HG03045 (cell line): Measurements from ENCODE around the gene SMCO1.
"Not testable (repeated sequence)": the region's sequence is repeated elsewhere in the genome, so short reads cannot be mapped to it uniquely, and the experiment has no call there.

ENCODE experiments used
- ATAC-seq: cut with Tn5 transposase; IDR thresholded peaks from one replicate; pipeline ENCODE4 v1.9.1; 2021; ENCODE audit warnings: mild to moderate bottlenecking, moderate library complexity; ENCODE audit not compliant: unreplicated experiment

SMCO1 gene, protein sequence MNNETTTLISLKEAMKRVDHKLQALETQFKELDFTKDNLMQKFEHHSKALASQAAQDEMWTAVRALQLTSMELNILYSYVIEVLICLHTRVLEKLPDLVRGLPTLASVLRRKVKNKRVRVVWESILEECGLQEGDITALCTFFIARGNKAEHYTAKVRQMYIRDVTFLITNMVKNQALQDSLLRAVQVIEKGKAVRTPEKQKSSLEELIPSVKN

DNA sequence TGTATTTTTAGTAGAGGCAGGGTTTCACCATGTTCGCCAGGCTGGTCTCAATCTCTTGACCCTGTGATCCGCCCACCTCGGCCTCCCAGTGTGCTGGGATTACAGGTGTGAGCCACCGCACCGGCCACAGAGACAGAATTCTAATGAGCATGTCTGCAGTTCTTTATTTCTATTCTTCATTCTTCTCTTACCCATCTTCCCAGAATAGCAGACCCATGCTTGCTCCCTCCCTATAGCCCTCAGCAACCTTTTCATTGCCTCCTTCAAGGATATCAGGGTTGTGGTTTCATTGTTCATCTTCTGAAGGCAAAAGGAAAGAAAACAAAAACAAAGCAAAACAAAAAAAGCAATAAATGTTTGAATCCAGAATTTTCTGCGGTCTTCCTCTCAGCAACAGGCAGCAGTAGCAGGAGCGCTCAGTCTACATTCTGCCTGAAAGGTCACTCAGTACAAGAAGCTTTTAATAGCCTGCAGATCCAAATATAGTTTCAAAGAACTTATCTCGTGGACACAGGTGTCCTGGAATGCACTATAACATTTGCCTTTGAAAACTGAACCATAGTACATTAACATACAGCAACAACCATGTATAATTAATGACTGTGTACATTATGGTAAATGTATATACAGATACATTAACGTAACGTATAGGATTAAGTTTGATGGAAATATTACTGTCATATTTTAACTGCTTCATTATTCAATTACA is at the start of gene SMCO1:
SMCO1 (minus strand) TSS at position 434 of the 709 bp plus-strand sequence; CDS start at position 297, 137 bp downstream.
- ATAC-seq, result no peak

DNA sequence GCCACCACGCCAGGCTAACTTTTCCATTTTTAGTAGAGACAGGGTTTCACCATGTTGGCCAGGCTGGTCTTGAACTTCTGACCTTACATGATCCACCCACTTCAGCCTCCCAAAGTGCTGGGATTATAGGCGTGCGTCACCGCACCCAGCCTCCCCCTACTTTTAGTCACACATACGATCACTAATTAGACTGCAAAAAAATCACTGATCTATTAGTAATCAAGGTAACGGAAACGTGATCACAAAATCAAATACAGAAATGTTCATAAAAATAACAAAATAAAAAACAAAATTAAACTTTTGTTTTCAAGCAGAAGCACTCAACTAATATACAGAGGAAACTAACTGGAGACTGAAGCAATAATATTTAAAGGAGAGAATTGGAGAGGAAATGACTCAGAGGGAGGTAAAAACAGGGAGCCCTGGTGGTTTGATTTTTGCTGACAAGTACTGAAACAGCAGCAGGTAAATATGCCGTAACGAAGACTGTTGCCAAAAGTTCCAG is 48.6 kb upstream of the SMCO1 start:
- ATAC-seq, result no peak

DNA sequence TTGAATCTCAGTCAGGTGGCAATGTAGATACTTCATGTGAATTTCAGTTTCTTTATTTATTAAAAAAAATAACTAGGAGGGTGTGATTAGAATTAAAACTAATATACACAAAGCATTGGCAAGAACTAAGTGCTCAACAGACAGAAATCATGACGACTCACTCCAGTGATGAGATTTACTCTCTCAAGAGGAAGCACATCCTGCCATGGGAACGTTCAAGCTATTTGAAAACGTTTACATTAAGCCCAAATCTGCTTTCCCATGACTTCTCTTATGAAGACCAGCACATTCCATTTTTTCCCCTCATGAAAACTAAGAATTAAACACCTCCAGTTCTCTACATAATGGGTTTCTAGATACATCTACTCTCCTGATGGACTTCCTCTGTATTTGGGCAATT is 44.7 kb upstream of the SMCO1 start:
- ATAC-seq, result no peak

DNA sequence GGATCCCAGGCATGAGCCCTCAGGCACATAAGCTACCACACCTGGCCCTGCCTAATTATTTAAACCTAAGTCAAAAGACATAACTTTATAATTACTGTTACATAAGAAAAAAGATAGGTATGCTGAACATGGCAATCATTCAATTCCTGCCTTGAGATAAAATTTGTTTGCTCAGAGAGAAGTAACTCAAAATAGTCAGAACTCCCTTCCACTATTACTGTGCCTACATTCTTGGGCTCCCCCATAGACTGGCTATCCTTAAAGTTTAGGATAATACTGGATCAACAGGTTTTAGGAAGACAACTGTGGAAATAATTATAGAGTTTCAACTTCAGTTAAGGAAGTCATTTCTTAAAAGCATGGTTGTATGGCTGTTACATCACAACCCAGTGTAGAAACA is 43.3 kb upstream of the SMCO1 start:
- ATAC-seq, result no peak

DNA sequence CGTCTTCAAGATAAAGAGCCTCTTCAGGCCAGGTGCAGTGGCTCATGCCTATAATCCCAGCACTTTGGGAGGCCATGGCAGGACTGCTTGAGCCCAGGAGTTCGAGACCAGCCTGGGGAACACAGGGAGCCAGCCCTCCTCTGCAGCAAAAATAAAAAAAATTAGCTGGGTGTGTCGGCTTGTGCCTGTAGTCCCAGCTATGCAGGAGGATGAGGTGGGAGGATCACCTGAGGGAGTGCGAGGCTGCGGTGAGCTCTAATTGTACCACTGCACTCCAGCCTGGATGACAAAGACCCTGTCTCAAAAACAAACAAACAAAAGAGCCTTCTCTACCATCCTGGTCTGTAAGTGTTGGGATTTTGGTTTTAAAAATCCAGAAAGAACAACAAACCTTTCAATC is 42.1 kb upstream of the SMCO1 start:
- no peak for ATAC-seq

DNA sequence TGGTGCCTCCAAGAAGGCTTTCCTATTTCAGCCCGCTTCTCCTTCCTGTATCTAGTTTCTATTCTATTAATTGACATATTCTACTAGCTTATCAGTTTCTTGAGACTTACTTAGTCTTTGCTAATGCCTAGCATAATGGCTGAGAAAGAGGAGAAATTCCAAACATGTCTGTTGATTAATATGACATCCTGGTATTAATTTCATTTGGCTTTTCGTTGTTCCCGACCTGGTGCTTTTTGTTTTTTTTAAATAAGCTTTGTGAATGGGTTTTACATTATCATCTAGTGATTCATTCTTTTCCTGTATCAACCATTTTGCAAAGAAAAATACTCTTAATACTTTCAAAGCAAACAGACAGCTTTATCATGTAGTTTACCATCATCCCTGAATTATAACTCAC is 40.1 kb upstream of the SMCO1 start:
- ATAC-seq, result no peak

DNA sequence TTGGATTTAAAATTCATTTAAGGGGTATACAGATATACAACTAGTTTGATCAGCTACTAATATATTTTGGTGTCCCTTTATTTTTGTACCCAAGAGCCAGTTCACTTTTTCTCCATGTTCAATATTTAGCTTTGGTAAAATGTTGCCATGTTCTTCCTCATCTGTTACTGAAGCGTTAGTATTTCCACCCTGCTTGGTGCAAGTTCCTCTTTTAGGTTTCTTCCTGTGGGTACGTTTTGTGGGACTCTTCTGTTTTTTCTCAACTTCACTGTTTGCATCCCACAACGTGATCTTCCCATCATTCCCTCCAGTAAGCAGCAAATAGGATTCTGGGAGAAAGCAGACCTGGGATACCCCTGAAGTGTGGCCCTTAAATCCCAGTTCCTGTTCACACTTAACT is 39.1 kb upstream of the SMCO1 start:
- no peak for ATAC-seq

DNA sequence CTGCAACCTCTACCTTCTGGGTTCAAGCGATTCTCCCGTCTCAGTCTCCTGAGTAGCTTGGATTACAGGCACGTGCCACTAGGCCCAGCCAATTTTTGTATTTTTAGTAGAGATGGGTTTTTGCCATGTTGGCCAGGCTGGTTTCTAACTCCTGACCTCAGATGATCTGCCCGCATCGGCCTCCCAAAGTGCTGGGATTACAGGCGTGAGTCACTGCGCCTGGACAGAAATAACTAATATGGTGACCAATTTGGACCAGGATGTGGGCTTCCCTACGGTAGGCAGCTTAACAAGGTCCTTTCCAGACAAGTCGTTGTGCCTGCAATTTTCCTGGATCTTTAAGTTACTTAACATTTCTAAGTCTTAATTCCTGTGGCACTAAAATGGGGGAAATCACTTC is 38.4 kb upstream of the SMCO1 start:
- no peak for ATAC-seq

DNA sequence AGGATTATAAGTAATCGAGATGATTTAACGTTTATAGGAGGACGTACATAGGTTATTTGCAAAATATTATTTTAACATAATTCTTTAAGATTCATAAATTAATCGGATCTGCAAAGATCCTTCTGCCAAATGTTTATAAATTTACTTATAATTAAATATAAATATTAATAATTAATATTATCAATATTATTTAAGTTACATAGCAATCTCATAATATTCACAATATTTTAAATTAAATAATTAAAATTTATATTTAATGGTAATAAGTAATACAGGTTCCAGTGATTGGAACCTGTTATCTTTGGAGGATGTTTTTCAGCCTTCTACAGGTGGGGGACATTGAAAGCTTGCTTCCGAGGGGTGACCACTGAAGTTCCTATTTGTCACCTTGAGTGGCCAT is 37.1 kb upstream of the SMCO1 start:
- ATAC-seq, result no peak

DNA sequence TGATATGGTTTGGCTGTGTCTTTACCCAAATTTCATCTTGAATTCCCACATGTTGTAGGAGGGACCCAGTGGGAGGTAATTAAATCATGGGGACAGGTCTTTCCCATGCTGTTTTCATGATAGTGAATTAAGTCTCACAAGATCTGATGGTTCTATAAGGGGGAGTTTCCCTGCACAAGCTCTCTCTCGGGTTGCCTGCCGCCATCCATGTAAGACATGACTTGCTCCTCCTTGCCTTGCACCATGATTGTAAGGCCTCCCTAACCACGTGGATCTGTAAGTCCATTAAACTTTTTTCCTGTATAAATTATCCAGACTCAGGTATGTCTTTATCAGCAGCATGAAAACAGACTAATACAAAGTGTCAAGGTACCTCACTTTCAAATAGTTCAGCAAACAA is 35.0 kb upstream of the SMCO1 start:
- ATAC-seq, result not testable (repeated sequence)

DNA sequence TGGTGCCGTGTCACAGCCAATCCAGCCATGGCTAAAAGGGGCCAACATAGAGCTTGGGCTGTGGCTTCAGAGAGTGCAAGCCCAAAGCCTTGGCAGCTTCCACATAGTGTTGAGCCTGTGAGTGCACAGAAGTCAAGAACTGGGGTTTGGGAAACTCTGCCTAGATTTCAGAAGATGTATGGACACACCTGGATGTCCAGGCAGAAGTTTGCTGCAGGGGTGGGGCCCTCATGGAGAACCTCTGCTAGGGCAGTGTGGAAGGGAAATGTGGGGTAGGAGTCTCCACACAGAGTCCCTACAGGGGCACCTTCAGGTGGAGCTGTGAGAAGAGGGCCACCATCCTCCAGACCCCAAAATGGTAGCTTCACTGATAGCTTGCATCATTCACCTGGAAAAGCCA is 34.2 kb upstream of the SMCO1 start:
- not testable (repeated sequence) for ATAC-seq

DNA sequence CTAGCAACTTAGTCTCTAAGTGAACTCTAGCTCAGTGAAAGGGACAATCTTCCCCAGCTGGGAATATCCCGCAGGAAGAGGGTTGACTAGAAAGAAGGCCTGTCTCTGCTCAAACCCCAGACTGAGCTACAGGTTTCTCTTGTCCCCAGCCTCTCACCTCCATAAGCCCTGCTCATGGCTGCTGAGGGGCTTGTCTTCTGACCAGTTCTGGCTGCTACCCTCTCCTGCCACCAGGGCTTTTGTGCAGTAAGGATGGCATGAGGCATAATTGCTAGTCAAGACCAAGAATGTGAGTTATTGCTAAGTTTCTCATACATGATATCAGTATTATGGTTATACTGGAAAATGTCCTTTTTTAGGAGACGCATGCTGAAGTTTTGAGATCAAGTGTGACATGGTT is 31.9 kb upstream of the SMCO1 start:
- no peak for ATAC-seq

DNA sequence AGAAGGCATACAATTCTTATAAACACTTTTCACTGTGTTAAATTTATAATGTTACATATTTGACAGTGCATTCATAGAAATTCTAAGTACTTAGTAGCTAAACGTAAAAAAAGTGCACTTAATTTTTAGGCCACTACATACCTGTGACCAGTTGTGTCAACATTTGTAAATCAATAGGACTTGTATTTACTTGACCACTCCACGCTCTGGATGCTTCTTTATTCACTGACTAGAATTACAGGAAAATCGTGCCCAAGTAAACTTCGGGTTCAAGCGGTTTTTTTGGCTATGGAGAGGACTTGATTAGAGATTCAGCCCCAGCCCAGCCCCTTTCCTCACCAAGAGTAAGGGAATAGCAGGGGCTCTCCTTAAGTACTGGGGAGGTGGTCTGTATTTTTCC is 31.4 kb upstream of the SMCO1 start:
- no peak for ATAC-seq

DNA sequence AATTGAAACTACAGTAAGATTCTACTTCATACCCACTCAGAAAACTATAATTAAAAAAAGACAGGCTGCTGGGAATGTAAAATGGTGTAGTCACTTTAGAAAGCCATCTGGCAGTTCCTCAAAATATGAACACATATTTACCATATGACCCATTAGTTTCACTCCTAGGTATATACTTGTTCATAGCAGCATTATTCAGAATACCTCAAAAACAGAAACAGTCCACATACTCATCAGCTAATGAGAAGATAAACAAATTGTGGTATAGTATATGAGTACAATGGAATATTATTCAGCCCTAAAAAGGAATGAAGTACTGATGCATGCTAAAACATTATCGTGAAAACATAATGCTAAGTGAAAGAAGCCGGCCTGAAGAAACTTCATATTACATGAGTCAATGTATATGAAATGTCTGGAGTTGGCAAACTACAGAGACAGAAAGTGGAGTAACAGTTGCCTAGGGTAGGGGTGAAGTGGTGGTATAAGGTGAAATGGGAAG is 29.4 kb upstream of the SMCO1 start:
- no peak for ATAC-seq

DNA sequence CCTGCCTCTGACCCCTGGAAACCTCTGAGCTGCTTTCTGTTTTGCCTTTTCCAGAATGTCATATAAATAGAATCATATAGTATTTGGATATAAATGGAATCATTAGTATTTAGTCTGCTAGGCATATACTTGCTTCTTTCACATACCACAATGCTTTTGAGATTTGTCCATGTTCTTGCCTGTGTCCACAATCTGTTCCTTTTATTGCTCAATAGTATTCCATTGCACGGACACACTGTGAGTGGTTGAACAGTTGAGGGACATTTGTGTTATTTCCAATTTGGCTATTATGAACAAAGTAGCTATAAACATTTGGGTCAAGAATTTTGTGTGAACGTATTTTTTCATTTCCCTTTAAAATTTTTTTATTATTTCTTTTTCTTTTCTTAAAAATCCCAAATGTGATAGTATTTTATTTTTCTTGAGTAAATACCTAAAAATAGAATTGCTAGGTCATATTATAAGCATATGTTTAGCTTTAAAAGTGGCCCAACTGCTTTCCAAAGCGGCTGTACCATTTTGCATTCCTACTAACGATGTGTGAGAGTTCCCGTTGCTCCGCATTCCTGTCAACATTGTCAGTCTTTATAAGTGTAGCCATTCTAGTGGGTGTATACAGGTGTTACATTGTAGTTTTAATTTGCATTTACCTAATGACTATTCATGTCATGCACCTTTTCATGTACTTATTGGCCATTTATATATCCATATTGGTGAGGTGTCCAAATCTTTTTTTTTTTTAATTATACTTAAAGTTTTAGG is 26.7 kb upstream of the SMCO1 start:
- no peak for ATAC-seq

DNA sequence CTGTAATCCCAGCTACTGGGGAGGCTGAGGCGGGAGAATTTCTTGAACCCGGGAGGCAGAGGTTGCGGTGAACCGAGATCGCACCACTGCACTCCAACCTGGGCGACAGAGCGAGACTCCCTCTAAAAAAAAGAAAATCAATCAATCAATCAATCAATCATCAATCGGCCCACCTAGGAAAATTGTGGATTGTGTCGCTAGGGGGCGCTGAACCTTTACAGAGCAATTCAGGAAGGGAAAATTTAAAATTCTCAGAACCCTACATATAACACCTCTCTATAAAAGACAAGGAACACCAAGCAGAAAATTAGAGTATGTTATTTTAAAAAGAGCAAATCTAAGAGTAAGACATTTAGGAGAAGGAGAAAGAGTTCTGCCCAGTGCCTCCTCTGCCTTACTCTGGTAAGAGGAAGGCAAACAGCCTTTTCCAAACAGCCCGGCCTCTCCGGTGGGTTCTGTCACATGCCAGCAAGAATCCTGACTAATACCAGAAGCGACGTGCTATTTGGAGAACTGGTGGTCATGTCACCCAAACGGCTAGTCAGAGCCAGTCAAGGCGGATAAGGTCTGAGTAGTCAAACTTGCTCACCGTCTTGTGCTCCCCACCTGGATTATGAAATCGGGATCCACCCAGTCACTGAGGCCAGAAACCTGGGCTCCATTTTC is 22.3 kb upstream of the SMCO1 start:
- no peak for ATAC-seq

DNA sequence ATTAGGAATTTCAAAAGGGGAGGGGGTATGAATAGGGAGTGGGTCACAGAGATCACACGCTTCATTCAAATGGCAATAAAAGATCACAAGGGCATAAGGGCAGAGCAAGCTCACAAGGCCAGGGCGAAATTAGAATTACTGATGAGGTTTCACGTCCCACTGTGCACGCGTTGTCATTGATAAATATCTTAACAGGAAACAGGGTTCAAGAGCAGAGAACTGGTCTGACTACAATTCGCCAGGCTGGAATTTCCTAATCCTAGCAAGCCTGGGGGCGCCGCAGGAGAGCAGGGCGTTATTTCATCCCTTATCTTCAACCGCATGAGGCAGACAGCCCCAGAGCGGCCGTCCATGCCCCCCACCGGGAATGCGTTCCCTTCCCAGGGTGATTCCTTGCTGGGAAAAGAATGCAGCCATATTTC is 18.1 kb upstream of the SMCO1 start:
- ATAC-seq, result no peak

DNA sequence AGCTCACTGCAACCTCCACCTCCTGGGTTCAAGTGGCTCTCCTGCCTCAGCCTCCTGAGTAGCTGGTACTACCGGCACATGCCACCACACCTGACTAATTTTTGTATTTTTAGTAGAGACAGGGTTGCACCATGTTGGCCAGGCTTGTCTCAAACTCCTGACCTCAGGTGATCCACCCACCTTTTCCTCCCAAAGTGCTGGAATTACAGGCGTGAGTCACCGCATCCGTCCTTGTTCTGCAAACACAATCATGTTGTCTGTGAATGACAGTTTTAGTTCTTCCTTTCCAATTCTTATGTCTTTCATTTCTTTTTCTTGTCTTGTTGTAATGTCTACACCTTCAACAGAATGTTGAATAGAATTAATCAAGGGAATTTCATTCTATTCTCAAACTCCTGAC is 16.3 kb upstream of the SMCO1 start:
- ATAC-seq, result no peak

DNA sequence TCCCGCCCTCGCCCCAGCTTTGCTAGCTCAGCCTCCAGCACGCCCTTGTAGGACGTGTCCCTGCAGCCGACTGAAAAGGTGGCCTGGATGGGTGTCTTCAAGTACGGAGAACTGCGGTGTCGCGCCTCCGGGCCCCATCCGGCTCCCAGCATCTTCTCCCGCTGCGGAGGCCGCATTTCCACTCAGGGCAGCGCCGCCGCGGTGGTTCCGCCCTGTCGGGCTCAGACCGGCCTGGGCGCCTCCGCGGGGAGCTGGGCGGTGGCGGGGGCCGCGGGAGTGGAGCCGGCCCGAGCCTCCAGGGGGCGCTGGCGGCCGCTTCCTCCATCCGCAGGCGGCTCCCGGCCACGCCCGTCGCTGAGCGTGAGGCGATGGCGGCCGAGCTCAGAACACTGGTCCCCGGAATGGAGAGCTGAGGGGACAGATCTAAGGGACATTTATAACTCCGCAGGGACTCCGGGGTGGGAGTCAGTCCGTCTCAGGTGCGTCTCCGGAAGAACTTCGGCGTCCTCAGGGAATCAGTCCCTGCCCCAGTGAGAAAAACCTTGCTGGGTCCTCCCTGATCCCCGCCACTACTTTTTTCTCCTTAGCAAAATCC is 13.6 kb upstream of the SMCO1 start:
- peak; percentile 82 for ATAC-seq

DNA sequence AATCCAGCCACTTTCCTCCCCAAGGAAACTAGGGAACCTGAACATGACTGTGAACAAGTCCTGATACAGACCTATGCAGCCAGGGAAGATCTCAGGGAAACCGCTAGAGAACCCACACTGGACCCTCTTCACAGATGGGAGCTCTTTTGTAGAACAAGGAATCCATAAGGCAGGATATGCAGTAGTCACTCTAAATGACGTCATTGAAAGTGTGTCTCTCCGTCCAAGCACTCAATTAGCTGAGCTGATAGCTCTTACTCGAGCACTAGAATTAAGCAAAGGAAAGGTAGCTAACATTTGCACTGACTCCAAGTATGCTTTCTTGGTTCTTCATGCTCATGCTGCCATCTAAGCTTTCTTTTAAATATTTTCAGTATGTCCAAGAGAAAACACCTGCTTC is 10.0 kb upstream of the SMCO1 start:
- no peak for ATAC-seq

DNA sequence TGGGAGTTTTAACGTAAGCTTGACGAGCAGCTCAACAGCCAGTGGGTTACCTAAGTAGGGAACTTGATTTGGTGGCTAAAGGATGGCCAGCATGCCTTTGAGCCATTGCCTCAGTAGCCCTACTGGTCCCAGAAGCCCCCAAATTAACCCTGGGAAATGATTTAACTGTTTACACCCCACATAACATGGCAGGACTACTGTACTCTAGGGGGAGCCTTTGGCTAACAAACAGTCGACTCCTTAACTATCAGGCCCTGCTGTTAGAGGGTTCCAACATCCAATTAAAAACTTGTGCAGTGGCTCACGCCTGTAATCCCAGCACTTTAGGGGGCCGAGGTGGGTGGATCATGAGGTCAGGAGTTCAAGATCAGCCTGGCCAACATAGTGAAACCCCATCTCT is 9.4 kb upstream of the SMCO1 start:
- no peak for ATAC-seq
